Measurements from ENCODE around the gene IPO11.

DNA sequence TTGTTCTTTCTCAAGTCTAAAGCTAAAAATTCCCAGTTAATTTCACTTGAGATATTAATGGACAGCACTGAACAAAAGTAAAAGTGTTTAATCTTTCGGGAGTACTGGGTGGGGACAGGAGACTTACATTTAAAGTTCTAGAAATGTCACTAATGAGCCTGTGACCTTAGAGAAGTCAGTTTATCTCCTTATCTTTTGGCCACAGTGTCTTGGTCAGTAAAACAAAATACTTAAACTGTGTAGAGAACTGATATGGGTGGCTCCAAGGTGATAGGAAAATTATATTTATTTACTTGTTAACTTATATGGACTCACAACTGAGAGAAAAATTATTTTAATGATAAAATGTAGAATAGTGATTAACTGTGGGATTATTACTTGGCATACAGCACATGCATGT lies 8.9 kb downstream of the IPO11 start:
- TF ChIP-seq SNAI2 (CRISPR knock-in tag; IDR thresholded peaks at IDR 0.05), result no peak
- TF ChIP-seq ZNF70 (CRISPR knock-in tag; IDR thresholded peaks at IDR 0.05), result no peak
- TF ChIP-seq, protein P1, sequence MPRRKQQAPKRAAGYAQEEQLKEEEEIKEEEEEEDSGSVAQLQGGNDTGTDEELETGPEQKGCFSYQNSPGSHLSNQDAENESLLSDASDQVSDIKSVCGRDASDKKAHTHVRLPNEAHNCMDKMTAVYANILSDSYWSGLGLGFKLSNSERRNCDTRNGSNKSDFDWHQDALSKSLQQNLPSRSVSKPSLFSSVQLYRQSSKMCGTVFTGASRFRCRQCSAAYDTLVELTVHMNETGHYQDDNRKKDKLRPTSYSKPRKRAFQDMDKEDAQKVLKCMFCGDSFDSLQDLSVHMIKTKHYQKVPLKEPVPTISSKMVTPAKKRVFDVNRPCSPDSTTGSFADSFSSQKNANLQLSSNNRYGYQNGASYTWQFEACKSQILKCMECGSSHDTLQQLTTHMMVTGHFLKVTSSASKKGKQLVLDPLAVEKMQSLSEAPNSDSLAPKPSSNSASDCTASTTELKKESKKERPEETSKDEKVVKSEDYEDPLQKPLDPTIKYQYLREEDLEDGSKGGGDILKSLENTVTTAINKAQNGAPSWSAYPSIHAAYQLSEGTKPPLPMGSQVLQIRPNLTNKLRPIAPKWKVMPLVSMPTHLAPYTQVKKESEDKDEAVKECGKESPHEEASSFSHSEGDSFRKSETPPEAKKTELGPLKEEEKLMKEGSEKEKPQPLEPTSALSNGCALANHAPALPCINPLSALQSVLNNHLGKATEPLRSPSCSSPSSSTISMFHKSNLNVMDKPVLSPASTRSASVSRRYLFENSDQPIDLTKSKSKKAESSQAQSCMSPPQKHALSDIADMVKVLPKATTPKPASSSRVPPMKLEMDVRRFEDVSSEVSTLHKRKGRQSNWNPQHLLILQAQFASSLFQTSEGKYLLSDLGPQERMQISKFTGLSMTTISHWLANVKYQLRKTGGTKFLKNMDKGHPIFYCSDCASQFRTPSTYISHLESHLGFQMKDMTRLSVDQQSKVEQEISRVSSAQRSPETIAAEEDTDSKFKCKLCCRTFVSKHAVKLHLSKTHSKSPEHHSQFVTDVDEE (CRISPR knock-in tag; IDR thresholded peaks at IDR 0.05), result no peak
- TF ChIP-seq GLIS3 (CRISPR knock-in tag; IDR thresholded peaks at IDR 0.05), result no peak
- TF ChIP-seq, protein P2, sequence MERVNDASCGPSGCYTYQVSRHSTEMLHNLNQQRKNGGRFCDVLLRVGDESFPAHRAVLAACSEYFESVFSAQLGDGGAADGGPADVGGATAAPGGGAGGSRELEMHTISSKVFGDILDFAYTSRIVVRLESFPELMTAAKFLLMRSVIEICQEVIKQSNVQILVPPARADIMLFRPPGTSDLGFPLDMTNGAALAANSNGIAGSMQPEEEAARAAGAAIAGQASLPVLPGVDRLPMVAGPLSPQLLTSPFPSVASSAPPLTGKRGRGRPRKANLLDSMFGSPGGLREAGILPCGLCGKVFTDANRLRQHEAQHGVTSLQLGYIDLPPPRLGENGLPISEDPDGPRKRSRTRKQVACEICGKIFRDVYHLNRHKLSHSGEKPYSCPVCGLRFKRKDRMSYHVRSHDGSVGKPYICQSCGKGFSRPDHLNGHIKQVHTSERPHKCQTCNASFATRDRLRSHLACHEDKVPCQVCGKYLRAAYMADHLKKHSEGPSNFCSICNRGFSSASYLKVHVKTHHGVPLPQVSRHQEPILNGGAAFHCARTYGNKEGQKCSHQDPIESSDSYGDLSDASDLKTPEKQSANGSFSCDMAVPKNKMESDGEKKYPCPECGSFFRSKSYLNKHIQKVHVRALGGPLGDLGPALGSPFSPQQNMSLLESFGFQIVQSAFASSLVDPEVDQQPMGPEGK (CRISPR knock-in tag; IDR thresholded peaks at IDR 0.05; ENCODE audit: borderline replicate concordance), result no peak
- no peak for TF ChIP-seq ZNF8 (CRISPR knock-in tag; IDR thresholded peaks at IDR 0.05)
- TF ChIP-seq PPARA (CRISPR knock-in tag; IDR thresholded peaks at IDR 0.05; ENCODE audit: borderline replicate concordance), result no peak
- no peak for TF ChIP-seq RARB (CRISPR knock-in tag; IDR thresholded peaks at IDR 0.05)
- TF ChIP-seq ZNF565 (CRISPR knock-in tag; conservative IDR thresholded peaks at IDR 0.05; ENCODE audit: low read depth), result no peak
- no peak for TF ChIP-seq ESRRG (CRISPR knock-in tag; IDR thresholded peaks at IDR 0.05)
